Fibroblast of lung (primary cell): ENCODE data around the gene SPATA33. TPM values are rescaled to one million over a fixed set of nuclear protein-coding genes. Genes with fewer than 3 reads are reported as not detected.
A peak's percentile ranks its signal among the peaks of the same experiment; 100 is the strongest.

Experiments used
- DNase-seq, 2 donors: peaks; one replicate each; pipeline versions ENCODE4 v3.0.0 to v3.0.0-alpha.2; 2010; ENCODE audit warnings: low read depth in 2 of 2
- H2AFZ ChIP-seq: 2 replicates; pipeline ENCODE4 v1.5.1; 2012; ENCODE audit warnings: low read length, control low read depth, inconsistent platforms
- H3K27ac ChIP-seq: 2 replicates; pipeline ENCODE4 v1.5.1; 2011; ENCODE audit warnings: low read length, control low read depth; ENCODE audit not compliant: insufficient read depth
- H3K27me3 ChIP-seq: 2 replicates; pipeline ENCODE4 v1.5.1; 2011; ENCODE audit warnings: mild to moderate bottlenecking, low read length; ENCODE audit not compliant: control insufficient read depth, insufficient read depth
- H3K36me3 ChIP-seq: 2 replicates; pipeline ENCODE4 v1.5.1; 2011; ENCODE audit warnings: low read length; ENCODE audit not compliant: control insufficient read depth, insufficient read depth
- H3K4me1 ChIP-seq: 2 replicates; pipeline ENCODE4 v1.5.1; 2011; ENCODE audit warnings: low read length; ENCODE audit not compliant: control insufficient read depth, insufficient read depth; ENCODE audit errors: extremely low read depth
- H3K4me2 ChIP-seq: 2 replicates; pipeline ENCODE4 v1.5.1; 2011; ENCODE audit warnings: low read length, control low read depth; ENCODE audit not compliant: insufficient read depth; ENCODE audit errors: extremely low read depth
- H3K4me3 ChIP-seq, 4 experiments: fragments of 200-600 bp in 1 of 4; sonication (generic) in 1 of 4; replicated peaks in 1 of 4; 2 replicates each; pipeline ENCODE4 v1.5.1; 2011 to 2016; ENCODE audit warnings: low read length in 4 of 4, low read depth in 3 of 4, mild to moderate bottlenecking in 3 of 4, control low read depth in 2 of 4, inconsistent platforms in 1 of 4, mixed read lengths in 1 of 4; ENCODE audit not compliant: insufficient read depth in 1 of 4; ENCODE audit errors: control extremely low read depth in 1 of 4
- H3K79me2 ChIP-seq: 2 replicates; pipeline ENCODE4 v1.5.1; 2012; ENCODE audit warnings: mild to moderate bottlenecking, low read length, inconsistent platforms; ENCODE audit not compliant: control insufficient read depth, insufficient read depth
- H3K9ac ChIP-seq: 2 replicates; pipeline ENCODE4 v1.5.1; 2011; ENCODE audit warnings: mild to moderate bottlenecking, low read length, control low read depth; ENCODE audit not compliant: insufficient read depth
- H3K9me3 ChIP-seq: 2 replicates; pipeline ENCODE4 v1.5.1; 2012; ENCODE audit warnings: low read depth, low read length; ENCODE audit not compliant: control insufficient read depth, insufficient read depth
- H4K20me1 ChIP-seq: 2 replicates; pipeline ENCODE4 v1.5.1; 2011; ENCODE audit warnings: low read length; ENCODE audit not compliant: control insufficient read depth, insufficient read depth; ENCODE audit errors: extremely low read depth
- EZH2 ChIP-seq: IDR thresholded peaks from 2 replicates; pipeline ENCODE4 v1.5.1; 2012; ENCODE audit warnings: low read length, control low read depth, mild to moderate bottlenecking; ENCODE audit errors: missing control alignments
- polyA plus RNA-seq, 2 donors: library from polyadenylated mRNA; depleted of rRNA in 1 of 2; stranded (reverse) in 1 of 2; unstranded in 1 of 2; fragments of >200 nt; gene quantifications; 2 replicates each; pipeline ENCODE4 v1.2.1, GENCODE V29; 2011 to 2012; ENCODE audit warnings: missing spikeins in 1 of 2
- total RNA-seq: library from RNA; depleted of rRNA; stranded (reverse); fragments of >200 nt; gene quantifications from 2 replicates; pipeline ENCODE4 v1.2.1, GENCODE V29; 2014
- TF ChIP-seq, protein P1 (sequence below), 2 donors: IDR thresholded peaks in 1 of 2; conservative IDR thresholded peaks in 1 of 2; 1 replicate in 1 of 2; 2 replicates in 1 of 2; pipeline ENCODE4 v1.5.1; 2011 to 2012; ENCODE audit warnings: low read length in 2 of 2, control low read depth in 1 of 2, inconsistent platforms in 1 of 2, low read depth in 1 of 2, mild to moderate bottlenecking in 1 of 2

The SPATA33 gene
- total and polyA plus RNA-seq, 2 donors (not counting 1 experiment from before 2014, with no cell fraction given): 2.0 to 2.8 TPM

DNA sequence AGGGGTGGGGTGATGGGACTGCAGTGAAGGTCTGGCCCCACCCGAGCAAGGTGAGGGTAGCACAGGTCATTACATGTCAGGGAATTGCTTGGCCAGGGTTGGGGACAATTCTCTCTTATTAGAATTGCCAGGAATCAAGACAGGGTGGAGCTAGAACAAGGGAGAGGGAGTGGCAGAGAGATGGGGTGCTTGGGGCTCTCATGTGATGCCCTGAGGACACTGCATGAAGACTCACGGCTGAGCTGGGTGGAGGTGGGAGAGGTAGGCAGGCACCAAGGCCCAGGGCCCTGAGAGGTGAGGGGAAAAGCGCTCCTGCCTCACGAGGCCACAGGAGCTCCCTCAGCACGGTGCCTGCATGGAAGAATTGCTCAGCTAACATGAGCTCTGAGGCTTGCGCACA lies 40.6 kb upstream of the SPATA33 start:
- H3K27ac ChIP-seq: no peak overlapping the region
- no peak overlapping the region for H2AFZ ChIP-seq
- no peaks in the 10 kb centered on the region for H3K27me3 ChIP-seq
- no peak for DNase-seq
- H3K4me1 ChIP-seq: no peaks in the 10 kb centered on the region
- no peak for TF ChIP-seq EZH2
- TF ChIP-seq, protein P1, sequence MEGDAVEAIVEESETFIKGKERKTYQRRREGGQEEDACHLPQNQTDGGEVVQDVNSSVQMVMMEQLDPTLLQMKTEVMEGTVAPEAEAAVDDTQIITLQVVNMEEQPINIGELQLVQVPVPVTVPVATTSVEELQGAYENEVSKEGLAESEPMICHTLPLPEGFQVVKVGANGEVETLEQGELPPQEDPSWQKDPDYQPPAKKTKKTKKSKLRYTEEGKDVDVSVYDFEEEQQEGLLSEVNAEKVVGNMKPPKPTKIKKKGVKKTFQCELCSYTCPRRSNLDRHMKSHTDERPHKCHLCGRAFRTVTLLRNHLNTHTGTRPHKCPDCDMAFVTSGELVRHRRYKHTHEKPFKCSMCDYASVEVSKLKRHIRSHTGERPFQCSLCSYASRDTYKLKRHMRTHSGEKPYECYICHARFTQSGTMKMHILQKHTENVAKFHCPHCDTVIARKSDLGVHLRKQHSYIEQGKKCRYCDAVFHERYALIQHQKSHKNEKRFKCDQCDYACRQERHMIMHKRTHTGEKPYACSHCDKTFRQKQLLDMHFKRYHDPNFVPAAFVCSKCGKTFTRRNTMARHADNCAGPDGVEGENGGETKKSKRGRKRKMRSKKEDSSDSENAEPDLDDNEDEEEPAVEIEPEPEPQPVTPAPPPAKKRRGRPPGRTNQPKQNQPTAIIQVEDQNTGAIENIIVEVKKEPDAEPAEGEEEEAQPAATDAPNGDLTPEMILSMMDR (conservative IDR thresholded peaks at IDR 0.05 in 1 of 2, IDR thresholded peaks at IDR 0.05 in 1 of 2; ENCODE audit: low read depth in 1 of 2, low read length in 2 of 2): no peak
- H3K4me2 ChIP-seq: no peak overlapping the region
- no peaks in the 10 kb centered on the region for H3K36me3 ChIP-seq
- H3K79me2 ChIP-seq: no peaks in the 10 kb centered on the region
- H3K9ac ChIP-seq: no peak overlapping the region
- H3K9me3 ChIP-seq: no peaks in the 10 kb centered on the region
- H3K4me3 ChIP-seq: no peak overlapping the region
- no peaks in the 10 kb centered on the region for H4K20me1 ChIP-seq

DNA sequence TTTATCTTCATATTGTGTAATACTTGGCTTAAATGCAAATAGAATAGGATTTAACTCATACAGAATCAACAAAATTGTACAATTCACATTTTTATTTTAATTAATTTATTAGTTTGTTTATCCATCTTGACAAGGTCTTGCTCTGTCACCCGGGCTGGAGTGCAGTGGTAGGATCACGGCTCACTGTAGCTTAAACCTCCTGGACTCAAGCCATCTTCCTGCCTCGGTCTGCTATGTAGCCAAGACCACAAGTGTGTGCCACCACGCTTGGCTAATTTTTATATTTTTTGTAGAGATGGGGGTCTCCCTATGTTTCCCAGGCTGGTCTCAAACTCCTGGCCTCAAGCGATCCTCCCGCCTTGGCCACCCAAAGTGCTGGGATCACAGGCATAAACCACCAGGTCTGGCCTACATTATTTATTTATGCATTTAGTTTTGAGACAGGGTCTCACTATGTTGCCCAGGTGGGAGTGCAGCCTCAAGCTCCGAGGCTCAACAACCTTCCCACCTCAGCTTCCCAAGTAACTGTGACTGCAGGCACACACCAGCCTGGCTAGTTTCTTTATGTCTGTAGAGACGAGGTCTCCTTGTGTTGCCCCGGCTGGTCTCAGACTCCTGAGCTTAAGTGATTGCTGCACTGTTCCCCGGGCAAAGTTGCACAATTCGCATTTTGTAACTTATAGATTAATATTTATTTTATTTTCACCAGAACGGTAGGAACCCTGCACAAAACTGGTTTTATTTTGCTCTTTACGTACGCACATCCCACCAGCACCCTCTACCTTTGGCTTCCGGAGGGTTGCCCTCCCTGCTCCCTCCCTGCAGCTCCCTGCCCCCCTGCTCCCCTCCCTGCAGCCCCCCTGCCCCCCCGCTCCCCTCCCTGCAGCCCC lies 39.3 kb upstream of the SPATA33 start:
- Histone ChIP-seq H2AFZ (no peak overlapping the region), H3K9me3 (no peaks in the 10 kb centered on the region), H3K36me3 (no peaks in the 10 kb centered on the region), H3K27ac (no peak overlapping the region), H3K9ac (no peak overlapping the region), H3K27me3 (peaks cover 5% of the 10 kb centered on the region), H3K4me3 (no peak overlapping the region), H3K4me1 (no peaks in the 10 kb centered on the region), H4K20me1 (no peaks in the 10 kb centered on the region), H3K79me2 (no peaks in the 10 kb centered on the region), H3K4me2 (no peak overlapping the region)
- peak in 1 of 2 donors; percentile 66 for DNase-seq
- TF ChIP-seq EZH2: no peak
- TF ChIP-seq, protein P1 (conservative IDR thresholded peaks at IDR 0.05 in 1 of 2, IDR thresholded peaks at IDR 0.05 in 1 of 2; ENCODE audit: low read depth in 1 of 2, low read length in 2 of 2): no peak

DNA sequence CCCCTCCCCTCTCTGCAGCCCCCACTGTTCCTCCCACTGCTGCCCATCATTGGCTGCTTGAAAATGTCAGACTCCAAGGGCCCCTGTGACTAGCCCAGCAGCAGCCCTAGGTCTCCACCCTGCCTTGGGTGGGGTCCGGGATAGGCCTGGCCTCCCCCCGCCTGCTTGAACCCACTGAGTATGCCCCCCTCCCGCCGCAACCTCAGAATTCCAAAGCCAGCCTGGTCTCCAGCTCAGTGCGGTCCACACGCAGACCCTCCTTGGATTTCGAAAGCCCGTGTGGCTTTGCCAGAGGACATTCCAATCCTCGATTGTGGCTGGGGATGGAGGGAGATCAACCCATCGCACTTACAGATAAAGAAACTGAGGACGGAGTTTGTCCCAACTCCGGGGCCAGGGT lies 37.8 kb upstream of the SPATA33 start:
- H4K20me1 ChIP-seq: no peaks in the 10 kb centered on the region
- H3K4me1 ChIP-seq: no peaks in the 10 kb centered on the region
- peaks cover 13% of the 10 kb centered on the region for H3K27me3 ChIP-seq
- no peak overlapping the region for H3K27ac ChIP-seq
- DNase-seq: peak in 1 of 2 donors; percentile 68
- no peaks in the 10 kb centered on the region for H3K36me3 ChIP-seq
- no peaks in the 10 kb centered on the region for H3K79me2 ChIP-seq
- no peaks in the 10 kb centered on the region for H3K9me3 ChIP-seq
- no peak overlapping the region for H2AFZ ChIP-seq
- TF ChIP-seq EZH2: no peak
- TF ChIP-seq, protein P1 (conservative IDR thresholded peaks at IDR 0.05 in 1 of 2, IDR thresholded peaks at IDR 0.05 in 1 of 2; ENCODE audit: low read depth in 1 of 2, low read length in 2 of 2): no peak
- no peak overlapping the region for H3K4me2 ChIP-seq
- H3K4me3 ChIP-seq: no peak overlapping the region
- no peak overlapping the region for H3K9ac ChIP-seq
